Mucosa of descending colon (tissue), 3 donors: ENCODE data around the gene SLC7A8. TPM values are rescaled to one million over a fixed set of nuclear protein-coding genes. Genes with fewer than 3 reads are reported as not detected.

ENCODE experiments used
- ATAC-seq: fragments of 200-7000 bp; cut with Tn5 transposase; one replicate; pipeline ENCODE4 v1.9.1; 2020; ENCODE audit warnings: mild to moderate bottlenecking, moderate library complexity
- DNase-seq, 3 donors: peaks; one replicate each; pipeline ENCODE4 v3.0.0-alpha.2; 2020
- H3K36me3 ChIP-seq: fragments of 200-600 bp; one replicate; pipeline ENCODE4 v1.8.0; 2021; ENCODE audit warnings: low read depth, mild to moderate bottlenecking
- H3K4me1 ChIP-seq: fragments of 200-600 bp; one replicate; pipeline ENCODE4 v1.8.0; 2021; ENCODE audit warnings: low read depth, mild to moderate bottlenecking
- H3K4me3 ChIP-seq: fragments of 200-600 bp; one replicate; pipeline ENCODE4 v1.8.0; 2021; ENCODE audit warnings: mild to moderate bottlenecking
- H3K9me3 ChIP-seq: fragments of 200-600 bp; one replicate; pipeline ENCODE4 v1.8.0; 2021; ENCODE audit warnings: mild to moderate bottlenecking
- intact Hi-C, 2 donors: fragments of 100-400 bp; cut with DNase I in 1 of 2; cut with micrococcal nuclease in 1 of 2; formaldehyde crosslinking; loops; one replicate each; pipeline versions ENCODE4 v1.11.0 to v1.11.1; 2022; cut with DNase I, micrococcal nuclease
- total RNA-seq, 3 donors: library from RNA; stranded (reverse); fragmentation: NEBNext Ultra II Directional in 2 of 3; extraction: Animal tissue kit (Norgen Biotek cat#: 25700) in 2 of 3; gene quantifications; one replicate each; pipeline versions ENCODE4 v1.2.1 to v1.2.4, GENCODE V29; 2021 to 2023
- TF ChIP-seq, protein P1 (sequence below): fragments of 200-600 bp; IDR thresholded peaks from one replicate; pipeline ENCODE4 v1.8.0; 2022; ENCODE audit warnings: antibody characterized with exemption, mild to moderate bottlenecking
- donor health status: DM: no; HTN: no; CAD: no; lungs with moderate emphysema.
- donor health status: DM: no; HTN: no; CAD: no.
- donor health status: DM: no; HTN: yes; CAD: no.

Gene SLC7A8
- total RNA-seq, 3 donors from 2014 or later, result 16.0 to 26.4 (median 22.0) TPM

DNA sequence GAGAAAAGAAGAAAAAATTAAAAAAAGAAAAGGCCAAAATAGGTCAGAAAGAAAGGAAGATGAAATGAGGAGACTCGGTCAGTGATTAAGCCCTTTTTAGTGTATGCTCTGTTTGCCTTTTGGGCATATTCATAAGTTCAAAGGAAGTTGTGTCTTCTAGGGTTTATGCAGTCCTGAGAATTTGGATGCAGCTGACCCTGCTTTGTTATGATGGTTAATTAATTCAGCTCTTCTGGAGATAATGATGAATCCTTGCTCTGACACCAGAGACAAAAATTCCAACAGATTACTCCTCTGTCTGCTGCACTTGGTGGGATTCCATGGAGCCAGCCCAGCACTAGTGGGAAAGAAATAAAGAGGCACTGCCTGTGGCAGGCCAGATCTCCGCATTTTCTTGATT, 4.5 kb upstream of the SLC7A8 start:
- no peak for ATAC-seq
- Histone ChIP-seq H3K4me1 (no peaks in the 10 kb centered on the region), H3K4me3 (no peak overlapping the region), H3K9me3 (no peaks in the 10 kb centered on the region), H3K36me3 (no peaks in the 10 kb centered on the region)
- TF ChIP-seq, protein P1, sequence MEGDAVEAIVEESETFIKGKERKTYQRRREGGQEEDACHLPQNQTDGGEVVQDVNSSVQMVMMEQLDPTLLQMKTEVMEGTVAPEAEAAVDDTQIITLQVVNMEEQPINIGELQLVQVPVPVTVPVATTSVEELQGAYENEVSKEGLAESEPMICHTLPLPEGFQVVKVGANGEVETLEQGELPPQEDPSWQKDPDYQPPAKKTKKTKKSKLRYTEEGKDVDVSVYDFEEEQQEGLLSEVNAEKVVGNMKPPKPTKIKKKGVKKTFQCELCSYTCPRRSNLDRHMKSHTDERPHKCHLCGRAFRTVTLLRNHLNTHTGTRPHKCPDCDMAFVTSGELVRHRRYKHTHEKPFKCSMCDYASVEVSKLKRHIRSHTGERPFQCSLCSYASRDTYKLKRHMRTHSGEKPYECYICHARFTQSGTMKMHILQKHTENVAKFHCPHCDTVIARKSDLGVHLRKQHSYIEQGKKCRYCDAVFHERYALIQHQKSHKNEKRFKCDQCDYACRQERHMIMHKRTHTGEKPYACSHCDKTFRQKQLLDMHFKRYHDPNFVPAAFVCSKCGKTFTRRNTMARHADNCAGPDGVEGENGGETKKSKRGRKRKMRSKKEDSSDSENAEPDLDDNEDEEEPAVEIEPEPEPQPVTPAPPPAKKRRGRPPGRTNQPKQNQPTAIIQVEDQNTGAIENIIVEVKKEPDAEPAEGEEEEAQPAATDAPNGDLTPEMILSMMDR, result no peak
- no peak for DNase-seq
- intact Hi-C loops, result loop anchor here in 1 of 2 donors (1.0 kb wide), 1 partner anchor 68 kb away; no protein-coding TSS in a partner anchor

DNA sequence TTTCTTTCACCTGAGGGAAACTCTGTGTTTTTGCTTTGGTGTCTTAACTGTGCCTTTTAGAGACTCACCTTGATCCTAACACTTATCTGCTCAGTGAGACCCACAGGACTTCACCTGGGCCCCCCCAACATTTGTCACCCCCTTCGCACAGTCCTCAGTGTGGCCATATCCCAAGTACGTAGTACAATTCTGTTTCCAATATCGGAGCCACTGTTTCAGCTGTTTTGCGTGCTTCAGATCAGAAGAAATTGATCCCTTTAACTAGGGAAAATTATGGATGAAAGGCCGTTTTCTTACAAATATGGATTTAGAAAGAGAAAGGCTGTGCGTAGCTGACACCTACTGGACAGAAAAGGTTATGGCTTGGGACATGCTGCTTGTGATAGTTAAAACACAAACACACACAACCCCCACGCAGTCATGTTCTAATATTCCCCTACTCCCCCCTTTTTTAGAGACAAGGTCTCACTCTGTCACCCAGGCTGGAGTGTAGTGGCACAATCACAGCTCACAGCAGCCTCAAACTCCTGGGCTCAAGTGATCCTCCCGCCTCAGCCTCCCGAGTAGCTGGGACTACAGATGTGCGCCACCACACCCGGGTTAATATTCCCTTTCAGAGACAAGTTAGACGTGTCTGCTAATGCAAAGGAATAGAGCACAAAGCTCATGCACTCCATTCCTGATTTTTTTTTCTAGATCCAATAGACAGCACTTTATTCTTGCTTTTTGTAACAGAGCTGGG, 3.6 kb upstream of the SLC7A8 start:
- H3K36me3 ChIP-seq, result no peaks in the 10 kb centered on the region
- DNase-seq (peak in 1 of 3 donors; percentile 78), ATAC-seq (peak; percentile 69)
- no peaks in the 10 kb centered on the region for H3K4me1 ChIP-seq
- no peak overlapping the region for H3K4me3 ChIP-seq
- no peaks in the 10 kb centered on the region for H3K9me3 ChIP-seq
- intact Hi-C loops, result loop anchor here in 1 of 2 donors (1.0 kb wide), 1 partner anchor 67 kb away; no protein-coding TSS in a partner anchor
- TF ChIP-seq, protein P1, result peak; percentile 49

DNA sequence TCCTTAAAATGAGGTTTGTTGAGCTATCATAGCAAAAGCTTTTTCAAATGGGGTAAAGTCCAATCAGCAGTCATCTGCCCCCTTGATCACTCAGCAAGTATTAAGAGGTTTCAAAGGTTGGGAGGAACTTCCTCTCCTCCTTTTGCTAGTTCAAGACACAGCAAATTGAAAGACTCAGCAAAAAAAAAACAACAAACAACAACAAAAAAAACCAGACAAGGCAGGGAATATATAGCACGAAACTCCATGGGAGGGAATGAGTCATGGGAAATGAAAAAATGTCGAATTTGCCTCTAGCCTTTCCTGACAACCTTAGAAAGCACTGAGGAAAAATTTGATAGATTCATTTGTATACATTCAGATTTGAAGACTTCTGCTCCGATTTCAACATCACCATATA, 1.6 kb upstream of the SLC7A8 start:
- H3K4me3 ChIP-seq, result no peak overlapping the region
- H3K4me1 ChIP-seq, result no peaks in the 10 kb centered on the region
- no peaks in the 10 kb centered on the region for H3K9me3 ChIP-seq
- TF ChIP-seq, protein P1, result no peak
- no peaks in the 10 kb centered on the region for H3K36me3 ChIP-seq
- DNase-seq (no peak), ATAC-seq (no peak)
- intact Hi-C loops, result loop anchor here in 1 of 2 donors (2.0 kb wide), 1 partner anchor 64 kb away; no protein-coding TSS in a partner anchor

DNA sequence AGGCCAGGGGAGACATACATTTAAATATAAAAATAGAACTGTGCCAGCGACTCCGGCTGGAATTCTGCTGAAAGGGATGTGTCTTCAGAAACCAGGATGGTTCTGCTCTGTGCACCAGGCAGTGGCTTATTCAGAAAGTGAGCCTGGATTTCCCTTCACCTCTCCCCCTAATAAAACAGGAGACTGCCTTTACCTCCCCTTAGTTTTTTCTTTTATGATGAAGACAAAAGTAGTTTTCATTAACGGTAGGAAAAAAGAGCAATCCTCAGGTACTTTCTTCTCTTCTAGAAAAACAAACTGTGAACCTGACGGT, 346 bp downstream of the SLC7A8 start:
- intact Hi-C loops, result no loop called here
- peak; percentile 56 for ATAC-seq

DNA sequence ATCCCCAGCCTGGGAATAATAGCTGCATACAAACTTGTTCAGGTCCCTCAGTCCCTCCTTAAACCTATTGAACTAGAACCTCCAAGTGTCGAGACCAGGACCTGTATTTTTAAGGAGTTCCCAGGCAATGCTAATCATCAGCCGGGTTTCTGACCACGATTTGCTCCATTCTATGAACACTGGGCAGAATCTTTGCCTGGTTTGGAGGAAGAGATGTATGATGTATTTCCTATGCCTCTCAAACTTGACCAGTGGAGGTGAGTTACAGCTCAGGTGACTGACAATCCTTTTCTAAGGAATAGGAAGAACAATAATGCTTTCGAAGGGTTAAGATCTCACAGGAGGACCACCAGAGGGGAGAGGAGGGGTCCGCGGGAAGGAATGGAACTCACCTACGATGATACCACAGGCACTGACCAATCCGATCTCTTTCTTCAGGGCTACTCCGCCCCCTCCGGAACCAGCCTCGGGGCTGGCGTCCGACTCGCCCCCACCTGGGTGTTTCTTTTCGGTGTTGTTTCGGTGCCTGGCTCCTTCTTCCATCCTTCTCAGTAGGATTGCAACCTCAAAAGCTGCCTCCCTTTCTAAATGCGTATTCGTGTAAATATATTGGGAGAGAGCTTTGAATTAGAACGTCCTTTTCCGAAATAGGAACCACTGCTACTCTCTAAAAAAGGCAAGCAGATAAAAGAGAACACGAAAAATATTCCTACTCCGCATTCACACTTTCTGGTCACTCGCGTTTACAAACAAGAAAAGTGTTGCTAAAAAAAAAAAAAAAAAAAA, 895 bp downstream of the SLC7A8 start:
- Histone ChIP-seq H3K36me3 (no peaks in the 10 kb centered on the region), H3K9me3 (no peaks in the 10 kb centered on the region), H3K4me3 (peak overlapping the region; percentile 3), H3K4me1 (no peaks in the 10 kb centered on the region)
- TF ChIP-seq, protein P1, result no peak
- ATAC-seq (peak; percentile 84), DNase-seq (peak; percentile 69 to 74 (median 74))
- intact Hi-C loops, result no loop called here

More for the DNA sequence above, 346 bp downstream of the SLC7A8 start:
- no peaks in the 10 kb centered on the region for H3K9me3 ChIP-seq
- H3K4me1 ChIP-seq, result no peaks in the 10 kb centered on the region
- TF ChIP-seq, protein P1, result no peak
- no peaks in the 10 kb centered on the region for H3K36me3 ChIP-seq
- no peak for DNase-seq
- peak overlapping the region; percentile 3 for H3K4me3 ChIP-seq
